RKO (cell line): Measurements from ENCODE around the gene KCNT1.

ENCODE experiments used
- DNase-seq: peaks from one replicate; pipeline ENCODE4 v3.0.0-alpha.2; 2016; ENCODE audit warnings: low spot score

KCNT1 gene

GRCh38 chr9:135822374-135822755, 120.4 kb downstream of the KCNT1 start:
- DNase-seq, result no peak

DNA sequence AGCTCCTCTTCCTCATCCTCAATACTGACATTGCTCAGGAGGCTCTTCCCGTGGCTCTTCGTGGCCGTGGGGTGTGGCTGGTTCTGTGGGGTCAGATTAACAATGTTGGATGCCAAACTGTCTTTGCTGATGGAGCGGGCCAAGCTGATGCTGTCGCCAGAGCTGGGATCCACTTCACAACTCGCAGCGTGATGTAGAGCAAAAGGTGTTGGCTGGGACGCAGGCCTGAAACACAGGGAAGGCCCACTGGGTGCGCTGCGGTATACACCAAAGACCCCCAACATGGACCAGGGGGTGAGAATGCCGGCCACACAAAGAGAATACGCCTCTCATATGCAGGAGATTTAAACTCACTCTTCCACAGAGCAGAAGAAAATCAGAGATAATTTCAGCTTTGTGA, 121.1 kb downstream of the KCNT1 start:
- DNase-seq, result no peak

DNA sequence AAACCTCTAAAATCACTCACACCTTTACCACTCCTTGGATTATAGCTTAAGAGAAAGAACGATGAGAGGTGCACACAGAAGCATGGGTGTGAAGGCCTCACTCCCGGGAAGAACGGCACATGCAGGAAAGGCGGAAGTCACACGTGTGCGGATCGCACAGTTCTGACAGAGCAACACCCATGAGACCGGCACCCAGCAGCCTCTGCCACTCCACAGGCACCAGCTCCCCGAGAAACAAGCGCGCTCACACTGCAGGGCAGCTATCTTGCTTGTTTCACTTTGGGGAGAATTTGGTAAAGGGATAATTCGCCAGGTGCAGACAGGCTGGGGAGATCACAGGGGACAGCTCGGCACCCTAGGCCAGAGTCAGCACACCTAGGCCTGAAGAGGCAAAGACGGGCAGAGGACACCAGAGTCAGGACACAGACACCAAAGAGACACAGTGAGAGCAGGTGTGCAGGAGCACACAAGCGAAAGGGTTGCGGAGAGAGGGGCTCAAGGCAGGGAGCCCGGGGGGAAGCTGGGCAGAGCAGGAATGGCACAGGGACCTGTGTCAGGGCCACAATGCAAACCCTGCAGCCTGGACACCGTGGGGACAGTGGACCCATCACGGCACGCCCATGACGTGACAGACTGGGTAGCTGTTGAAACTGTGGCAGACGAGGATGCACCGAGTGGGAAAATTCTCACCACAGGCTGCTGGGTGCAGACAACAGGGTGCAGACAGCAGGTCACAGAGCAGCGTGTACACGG, 123.6 kb downstream of the KCNT1 start:
- no peak for DNase-seq

GRCh38 chr9:135826188-135826545, 124.2 kb downstream of the KCNT1 start:
- DNase-seq, result no peak

DNA sequence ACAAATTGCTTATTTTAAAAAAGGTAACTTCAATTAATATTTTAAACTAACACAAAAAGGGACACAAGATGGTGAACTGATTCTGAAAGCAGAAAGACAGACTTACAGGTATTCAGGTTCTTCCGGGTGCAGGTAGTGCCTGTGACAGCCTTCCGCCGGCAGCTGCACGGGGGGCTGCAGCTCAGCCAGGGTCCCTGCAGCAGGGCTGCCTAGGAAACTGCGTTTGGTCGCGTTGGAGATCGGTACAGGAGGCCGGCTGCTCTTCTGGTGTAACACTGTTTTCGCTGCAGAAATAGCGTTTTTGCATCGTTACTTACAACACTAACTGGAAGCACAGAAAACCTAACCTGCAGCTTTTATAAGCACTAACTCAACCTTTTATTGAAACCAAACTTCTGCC, 125.3 kb downstream of the KCNT1 start:
- no peak for DNase-seq

DNA sequence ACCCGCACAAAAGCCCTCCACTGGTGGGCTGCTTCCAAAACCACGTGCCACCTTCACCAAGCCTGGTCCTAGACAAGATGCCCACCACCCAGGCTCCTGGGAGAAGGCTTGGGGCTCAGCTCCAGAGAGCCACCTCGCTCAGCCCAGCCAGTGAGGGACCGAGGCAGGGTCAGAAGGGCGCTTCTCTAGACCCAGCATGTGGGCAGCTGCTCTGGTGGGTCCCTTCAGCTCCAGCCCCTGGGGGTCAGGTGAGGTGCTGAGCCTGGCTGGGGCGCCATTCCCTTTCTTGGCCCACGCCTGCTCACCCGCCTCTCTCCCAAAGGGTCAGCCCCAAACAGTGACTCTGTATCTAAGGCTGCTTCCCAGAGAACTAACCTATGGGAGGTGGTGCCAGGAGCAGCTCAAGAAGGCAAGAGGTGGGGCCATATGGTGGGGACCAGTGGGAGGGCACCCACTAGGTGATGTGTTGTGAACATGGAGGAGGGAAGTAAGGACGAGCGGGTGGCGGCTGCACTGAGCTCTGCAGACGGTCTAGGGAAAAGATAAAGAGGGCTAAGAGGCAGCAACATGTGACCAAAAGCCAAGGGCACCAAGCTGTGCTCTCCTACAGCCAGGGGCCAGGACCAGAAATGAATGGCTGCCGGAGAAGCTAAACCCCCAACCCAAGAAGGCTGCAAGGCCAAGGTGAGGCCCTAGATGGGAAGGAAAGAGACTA, 126.0 kb downstream of the KCNT1 start:
- no peak for DNase-seq

- no peak for DNase-seq
Measured at GRCh38 chr9:135828656-135829055, 126.7 kb downstream of the KCNT1 start.

- DNase-seq, result no peak
Measured at GRCh38 chr9:135830496-135830895, 128.5 kb downstream of the KCNT1 start.

DNA sequence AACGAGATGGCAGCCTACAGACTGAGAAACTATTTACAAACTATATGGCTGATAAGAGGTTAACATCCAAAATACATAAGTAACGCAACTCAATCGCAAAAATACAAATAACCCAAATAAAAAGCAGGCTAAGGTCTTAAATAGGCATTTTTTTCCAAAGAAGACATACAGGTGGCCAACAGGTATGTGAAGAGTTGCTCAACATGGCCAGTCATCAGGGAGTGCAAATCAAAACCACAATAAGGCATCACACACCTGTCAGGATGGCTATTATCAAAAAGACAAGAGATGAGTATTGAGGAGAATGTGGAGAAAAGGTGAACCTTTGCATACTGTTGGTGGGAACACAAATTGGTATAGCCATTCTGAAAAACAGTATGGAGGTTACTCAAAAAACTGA, 131.9 kb downstream of the KCNT1 start:
- DNase-seq, result no peak

DNA sequence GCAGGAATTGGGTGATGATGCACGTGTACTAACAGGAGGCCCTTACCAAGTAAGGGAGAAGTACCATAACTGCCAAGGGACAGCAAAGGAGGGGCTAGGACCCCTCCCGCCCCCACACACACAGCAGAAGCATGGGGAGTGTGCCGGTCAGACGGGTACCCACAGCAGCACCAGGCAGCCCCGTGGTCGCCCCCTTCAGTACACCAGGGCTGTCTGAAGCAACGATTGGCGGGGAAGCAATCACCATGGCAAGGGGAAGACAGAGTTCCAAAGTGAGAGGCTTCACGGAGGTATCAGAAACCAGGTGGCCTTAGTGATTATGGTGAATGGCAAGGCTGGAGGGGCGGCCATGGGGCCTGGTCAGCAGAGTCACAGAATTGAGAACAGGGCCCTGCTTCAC, 133.1 kb downstream of the KCNT1 start:
- DNase-seq, result no peak

DNA sequence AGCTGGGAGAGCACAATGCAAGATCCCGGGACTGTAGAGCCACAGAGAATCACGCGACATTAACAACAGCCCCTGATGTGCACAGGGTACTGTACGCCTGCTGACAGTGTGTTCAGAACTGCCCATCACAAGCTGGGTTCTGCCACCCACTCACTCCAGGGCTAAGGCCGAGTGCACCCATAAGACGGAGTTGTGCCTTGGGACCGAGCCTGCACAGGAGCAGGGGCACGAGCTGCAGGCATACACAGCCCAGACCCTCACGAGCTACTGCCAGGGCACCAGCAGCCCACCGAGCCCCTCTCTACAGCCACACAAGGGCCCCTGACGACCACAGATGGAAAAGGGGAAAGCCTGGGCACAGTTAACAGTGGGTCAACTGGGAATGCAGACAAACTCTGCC, 137.5 kb downstream of the KCNT1 start:
- DNase-seq, result no peak

GRCh38 chr9:135840107-135840506, 138.1 kb downstream of the KCNT1 start:
- DNase-seq, result no peak

DNA sequence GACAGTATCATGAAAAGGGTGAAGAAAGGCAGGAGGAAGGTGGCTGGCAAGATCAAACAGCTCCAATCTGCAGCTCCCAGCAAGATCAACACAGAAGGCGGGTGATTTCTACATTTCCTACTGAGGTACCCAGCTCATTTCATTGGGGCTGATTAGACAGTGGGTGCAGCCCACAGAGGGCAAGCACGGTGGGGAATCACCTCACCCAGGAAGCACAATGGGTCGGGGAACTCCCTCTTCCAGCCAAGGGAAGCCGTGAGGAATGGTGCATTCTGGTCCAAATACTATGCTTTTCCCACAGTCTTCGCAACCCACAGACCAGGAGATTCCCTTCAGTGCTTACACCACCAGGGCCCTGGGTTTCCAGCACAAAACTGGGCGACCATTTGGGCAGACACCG, 138.6 kb downstream of the KCNT1 start:
- no peak for DNase-seq
